GM12878 (cell line): Measurements from ENCODE around the gene SUMF2.

ENCODE experiments used
- ATF7 ChIP-seq: fragments of 450-650 bp; IDR thresholded peaks from 2 replicates; pipeline ENCODE4 v1.6.1; 2016; ENCODE audit warnings: low read depth, mild to moderate bottlenecking
- CTCF ChIP-seq, 3 experiments: IDR thresholded peaks in 2 of 3; conservative IDR thresholded peaks in 1 of 3; 2 replicates each; pipeline ENCODE4 v1.5.1; 2011; ENCODE audit warnings: low read depth in 3 of 3, low read length in 3 of 3, mild to moderate bottlenecking in 3 of 3, control low read depth in 2 of 3, moderate library complexity in 2 of 3, inconsistent platforms in 1 of 3, mixed read lengths in 1 of 3; ENCODE audit not compliant: control insufficient read depth in 2 of 3, insufficient read depth in 1 of 3; ENCODE audit errors: extremely low read depth in 1 of 3
- FOXM1 ChIP-seq: IDR thresholded peaks from 2 replicates; pipeline ENCODE4 v1.6.1; 2012; ENCODE audit warnings: low read depth, mild to moderate bottlenecking, inconsistent platforms, low read length, moderate library complexity
- MEF2A ChIP-seq: IDR thresholded peaks from 2 replicates; pipeline ENCODE4 v1.6.1; 2011; ENCODE audit warnings: low read depth, mild to moderate bottlenecking, low read length, moderate library complexity; ENCODE audit not compliant: insufficient read depth
- MYC ChIP-seq: IDR thresholded peaks from 2 replicates; pipeline ENCODE4 v1.6.1; 2011; ENCODE audit warnings: mild to moderate bottlenecking, low read length, moderate library complexity, inconsistent platforms; ENCODE audit not compliant: insufficient read depth, insufficient replicate concordance, insufficient read length, severe bottlenecking
- RAD21 ChIP-seq: IDR thresholded peaks from 2 replicates; pipeline ENCODE4 v1.6.1; 2011; ENCODE audit warnings: mild to moderate bottlenecking, low read depth, low read length, moderate library complexity; ENCODE audit not compliant: insufficient read depth

- TF ChIP-seq CTCF (IDR thresholded peaks at IDR 0.05 in 2 of 3, conservative IDR thresholded peaks at IDR 0.05 in 1 of 3; ENCODE audit: control insufficient read depth in 2 of 3, extremely low read depth in 1 of 3, insufficient read depth in 1 of 3, low read depth in 3 of 3, low read length in 3 of 3) (no peak), MEF2A (no peak), MYC (no peak), RAD21 (no peak), FOXM1 (no peak), ATF7 (no peak)
Observed at GRCh38 chr7:56097700-56098099, 33.6 kb downstream of the SUMF2 start.
